K562 (cell line): ENCODE measurements around the gene CCDC138. TPM values are rescaled to one million over a fixed set of nuclear protein-coding genes. Genes with fewer than 3 reads are reported as not detected.

ENCODE experiments used
- ATAC-seq: fragments of 200-7000 bp; cut with Tn5 transposase; 3 replicates; pipeline ENCODE4 v1.9.1; 2020; ENCODE audit warnings: moderate library complexity
- BruUV-seq: library from RNA; stranded (reverse); fragments of 400-500 nt; replicated peaks from 2 replicates; lab custom pipeline; 2021; lab: Mats Ljungman, UMichigan
- CTCF ChIA-PET: fragments of 300-600 bp; formaldehyde crosslinking; extraction: SDS; loops from one replicate; lab custom pipeline; 2021; ENCODE audit warnings: low intra/inter-chr PET ratio; lab: Yijun Ruan, JAX
- POLR2A ChIA-PET: fragments of 300-600, 350-650 bp; sonication (Branson Sonifier 250); formaldehyde crosslinking; extraction: SDS; loops from one replicate; lab custom pipeline; 2021; ENCODE audit warnings: antibody characterized with exemption, inconsistent platforms; lab: Yijun Ruan, JAX
- DNase-seq, 4 experiments: peaks; one replicate each; pipeline versions ENCODE4 v3.0.0 to v3.0.0-alpha.2; 2011 to 2018; ENCODE audit warnings: low spot score in 3 of 4, mixed read lengths in 3 of 4; ENCODE audit errors: extremely low read depth in 1 of 4
- FAIRE-seq: peaks from 2 replicates; lab custom pipeline; 2011; peaks lifted over from hg19 to GRCh38; lab: Jason Lieb, UNC
- H2AFZ ChIP-seq: 2 replicates; pipeline ENCODE4 v1.6.0; 2011; ENCODE audit warnings: low read depth, low read length, control low read depth, inconsistent platforms
- H3K27ac ChIP-seq: fragments of 200-600 bp; 3 replicates; pipeline ENCODE4 v1.8.0; 2011; ENCODE audit warnings: low read depth, mild to moderate bottlenecking, control low read depth, inconsistent platforms, low read length, moderate library complexity, mixed read lengths; ENCODE audit errors: extremely low read depth
- H3K27me3 ChIP-seq, 2 experiments: fragments of 300-600 bp in 1 of 2; 2 replicates in 1 of 2; 3 replicates in 1 of 2; pipeline versions ENCODE4 v1.6.0 to v1.8.0; 2011; ENCODE audit warnings: inconsistent platforms in 2 of 2, low read length in 2 of 2, mild to moderate bottlenecking in 1 of 2, mixed read lengths in 1 of 2, moderate library complexity in 1 of 2; ENCODE audit not compliant: control insufficient read depth in 2 of 2, insufficient read depth in 2 of 2
- H3K36me3 ChIP-seq: fragments of 300-600 bp; 3 replicates; pipeline ENCODE4 v1.8.0; 2011; ENCODE audit warnings: mild to moderate bottlenecking, low read length, inconsistent platforms; ENCODE audit not compliant: control insufficient read depth, insufficient read depth
- H3K4me1 ChIP-seq, 2 experiments: fragments of 200-600 bp in 1 of 2; replicated peaks in 1 of 2; 2 replicates in 1 of 2; 3 replicates in 1 of 2; pipeline versions ENCODE4 v1.5.1 to v1.8.0; 2011; ENCODE audit warnings: inconsistent platforms in 2 of 2, low read length in 2 of 2, mild to moderate bottlenecking in 1 of 2, mixed read lengths in 1 of 2, moderate library complexity in 1 of 2; ENCODE audit not compliant: control insufficient read depth in 2 of 2, insufficient read depth in 2 of 2
- H3K4me2 ChIP-seq: 2 replicates; pipeline ENCODE4 v1.6.1; 2011; ENCODE audit warnings: low read length, control low read depth, inconsistent platforms, mixed read lengths; ENCODE audit not compliant: insufficient read depth
- H3K4me3 ChIP-seq: fragments of 200-600 bp; sonication (generic), shearing (Covaris generic); 2 replicates; pipeline ENCODE4 v1.5.1; 2016; ENCODE audit warnings: control low read depth, inconsistent platforms
- H3K79me2 ChIP-seq: fragments of 200-600 bp; 3 replicates; pipeline ENCODE4 v1.8.0; 2011; ENCODE audit warnings: low read length, inconsistent platforms; ENCODE audit not compliant: control insufficient read depth, insufficient read depth
- H3K9ac ChIP-seq, 2 experiments: 2 replicates each; pipeline versions ENCODE4 v1.6.0 to v1.6.1; 2011; ENCODE audit warnings: low read depth in 2 of 2, low read length in 2 of 2, control low read depth in 1 of 2, inconsistent platforms in 1 of 2, mild to moderate bottlenecking in 1 of 2, mixed read lengths in 1 of 2; ENCODE audit not compliant: insufficient read depth in 1 of 2
- H3K9me1 ChIP-seq: one replicate; pipeline ENCODE4 v1.6.0; 2011; ENCODE audit warnings: inconsistent platforms, mild to moderate bottlenecking, low read length, moderate library complexity; ENCODE audit not compliant: control insufficient read depth, insufficient read depth
- H3K9me3 ChIP-seq: replicated peaks from 2 replicates; pipeline ENCODE4 v1.5.1; 2011; ENCODE audit warnings: low read depth, low read length, inconsistent platforms; ENCODE audit not compliant: control insufficient read depth, insufficient read depth
- H4K20me1 ChIP-seq: replicated peaks from 2 replicates; pipeline ENCODE4 v1.6.1; 2011; ENCODE audit warnings: low read length, inconsistent platforms, mixed read lengths; ENCODE audit not compliant: control insufficient read depth, insufficient read depth
- BCLAF1 ChIP-seq, 2 experiments: fragments of 450-650 bp in 1 of 2; IDR thresholded peaks; 2 replicates each; pipeline ENCODE4 v1.6.1; 2011 to 2017; ENCODE audit warnings: low read depth in 2 of 2, antibody characterized with exemption in 1 of 2, borderline replicate concordance in 1 of 2, low read length in 1 of 2, mild to moderate bottlenecking in 1 of 2, mixed read lengths in 1 of 2; ENCODE audit not compliant: control insufficient read depth in 1 of 2
- CHCHD3 ChIP-seq: fragments of 250-450 bp; sonication (Bioruptor Pico); IDR thresholded peaks from 2 replicates; pipeline ENCODE4 v2.1.2; 2022; ENCODE audit warnings: mild to moderate bottlenecking
- NKRF ChIP-seq: fragments of 450-650 bp; IDR thresholded peaks from 2 replicates; pipeline ENCODE4 v1.6.1; 2016; ENCODE audit warnings: borderline replicate concordance
- SNAPC5 ChIP-seq: fragments of 250-450 bp; sonication (Bioruptor Pico); IDR thresholded peaks from 2 replicates; pipeline ENCODE4 v1.8.0; 2021; ENCODE audit warnings: moderate library complexity, mild to moderate bottlenecking, inconsistent platforms
- ZBTB33 ChIP-seq: sonication (generic); formaldehyde crosslinking; IDR thresholded peaks from 2 replicates; pipeline ENCODE4 v1.8.1; 2023; ENCODE audit warnings: mild to moderate bottlenecking, missing genetic modification reagents
- ZNF324 ChIP-seq: fragments of 250-450 bp; sonication (Bioruptor Pico); IDR thresholded peaks from 2 replicates; pipeline ENCODE4 v1.4.0; 2020; ENCODE audit warnings: mild to moderate bottlenecking
- ZNF586 ChIP-seq: fragments of 450-650 bp; formaldehyde crosslinking; conservative IDR thresholded peaks from 2 replicates; pipeline ENCODE4 v1.4.0; 2020; ENCODE audit warnings: mild to moderate bottlenecking, moderate library complexity
- WGBS: fragments of 100-300 bp; shearing (Covaris generic); methylation state at CpG from one replicate; pipeline ENCODE4 v1.1.6; 2016; ENCODE audit warnings: low coverage, mixed read lengths; ENCODE audit not compliant: insufficient coverage; ENCODE audit errors: missing lambda C conversion rate; 5-methylcytosine and 5-hydroxymethylcytosine counted together
- in situ Hi-C: fragments of 300-500 bp; cut with MboI; formaldehyde crosslinking; loops from 4 replicates; pipeline ENCODE4 v1.15.0; 2018; ENCODE audit warnings: inconsistent platforms, mixed read lengths
- intact Hi-C: fragments of 100-400 bp; cut with micrococcal nuclease; formaldehyde crosslinking; loops from 2 replicates; pipeline ENCODE4 v1.14.2; 2022
- polyA plus RNA-seq, 8 experiments: library from polyadenylated mRNA; depleted of rRNA in 4 of 8; stranded (reverse) in 5 of 8; unstranded in 3 of 8; fragments of >200 nt; fragmentation: Nextera tagmentation in 2 of 8; fragmentation: Illumina TruSeq in 1 of 8; extraction: Ambion mirVana in 2 of 8; extraction: Trizol in 1 of 8; gene quantifications; 2 replicates each; pipeline versions ENCODE4 v1.2.1 to v1.2.3, GENCODE V29; 2011 to 2014; ENCODE audit warnings: inconsistent platforms in 1 of 8, missing spikeins in 1 of 8
- total RNA-seq, 7 experiments: library from RNA; depleted of rRNA in 6 of 7; stranded (reverse); fragments of >200 nt in 6 of 7; fragmentation: Illumina TruSeq in 2 of 7; extraction: Trizol in 2 of 7; gene quantifications; 2 replicates each; pipeline versions ENCODE4 v1.2.1 to v1.2.3, GENCODE V29; 2011 to 2021; ENCODE audit warnings: low replicate concordance in 1 of 7
- TF ChIP-seq, protein P1 (sequence below): fragments of 250-450 bp; sonication (Bioruptor Pico); IDR thresholded peaks from 2 replicates; pipeline ENCODE4 v1.9.0; 2021; ENCODE audit warnings: mild to moderate bottlenecking, inconsistent platforms
- TF ChIP-seq, protein P2 (sequence below): fragments of 250-450 bp; sonication (Bioruptor Pico); IDR thresholded peaks from 2 replicates; pipeline ENCODE4 v1.5.0; 2021; ENCODE audit warnings: mild to moderate bottlenecking, borderline replicate concordance

CCDC138 gene
- total and polyA plus RNA-seq, 9 of the 15 experiments (the other 6 are each of a cell fraction or from before 2014, with no cell fraction given) = 17.5 to 44.6 (median 26.7) TPM

DNA sequence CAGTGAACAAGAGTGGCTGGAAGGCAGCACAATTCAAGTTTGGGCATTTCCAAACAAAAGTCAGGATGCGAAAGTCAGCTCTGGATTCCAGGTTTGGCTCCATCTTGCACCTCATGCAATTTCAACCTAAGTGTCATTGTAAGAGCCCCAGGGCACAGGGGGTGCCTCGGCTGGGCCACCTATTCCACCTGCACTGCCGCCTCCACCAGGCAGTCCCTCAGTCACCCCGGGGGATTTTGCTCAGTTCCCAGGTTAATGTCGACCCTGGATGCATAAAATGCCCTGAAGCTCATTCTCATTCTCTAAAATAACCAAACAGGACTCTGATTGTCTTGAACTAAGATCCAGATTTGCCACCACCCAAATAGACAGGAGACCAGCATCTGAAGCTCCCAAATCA is 124.8 kb downstream of the CCDC138 start:
- H3K4me3 ChIP-seq = no peak overlapping the region
- H3K27ac ChIP-seq = no peak overlapping the region
- in situ Hi-C loops = no loop called here
- H4K20me1 ChIP-seq = 0 out of 2 replicates have a peak, but pooled peaks cover 8% of the 10 kb centered on the region
- H3K79me2 ChIP-seq = no peaks in the 10 kb centered on the region
- ChIA-PET POLR2A (no interaction called here), CTCF (no interaction called here)
- H3K27me3 ChIP-seq = peaks cover 38 to 75% of the 10 kb centered on the region in 2 experiments
- BruUV-seq = no TSS peak
- H3K36me3 ChIP-seq = no peaks in the 10 kb centered on the region
- no peak overlapping the region for H3K9ac ChIP-seq
- H3K9me3 ChIP-seq = no peaks in the 10 kb centered on the region
- FAIRE-seq = no peak
- 0% methylated on average over 5 of the region's 5 CpGs for WGBS
- no peak overlapping the region for H2AFZ ChIP-seq
- ATAC-seq = no peak
- H3K4me1 ChIP-seq = no peaks in the 10 kb centered on the region
- H3K4me2 ChIP-seq = no peak overlapping the region
- intact Hi-C loops = no loop called here
- no peaks in the 10 kb centered on the region for H3K9me1 ChIP-seq
- DNase-seq = no peak
- TF ChIP-seq, protein P1, sequence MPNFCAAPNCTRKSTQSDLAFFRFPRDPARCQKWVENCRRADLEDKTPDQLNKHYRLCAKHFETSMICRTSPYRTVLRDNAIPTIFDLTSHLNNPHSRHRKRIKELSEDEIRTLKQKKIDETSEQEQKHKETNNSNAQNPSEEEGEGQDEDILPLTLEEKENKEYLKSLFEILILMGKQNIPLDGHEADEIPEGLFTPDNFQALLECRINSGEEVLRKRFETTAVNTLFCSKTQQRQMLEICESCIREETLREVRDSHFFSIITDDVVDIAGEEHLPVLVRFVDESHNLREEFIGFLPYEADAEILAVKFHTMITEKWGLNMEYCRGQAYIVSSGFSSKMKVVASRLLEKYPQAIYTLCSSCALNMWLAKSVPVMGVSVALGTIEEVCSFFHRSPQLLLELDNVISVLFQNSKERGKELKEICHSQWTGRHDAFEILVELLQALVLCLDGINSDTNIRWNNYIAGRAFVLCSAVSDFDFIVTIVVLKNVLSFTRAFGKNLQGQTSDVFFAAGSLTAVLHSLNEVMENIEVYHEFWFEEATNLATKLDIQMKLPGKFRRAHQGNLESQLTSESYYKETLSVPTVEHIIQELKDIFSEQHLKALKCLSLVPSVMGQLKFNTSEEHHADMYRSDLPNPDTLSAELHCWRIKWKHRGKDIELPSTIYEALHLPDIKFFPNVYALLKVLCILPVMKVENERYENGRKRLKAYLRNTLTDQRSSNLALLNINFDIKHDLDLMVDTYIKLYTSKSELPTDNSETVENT = no peak
- TF ChIP-seq NKRF (no peak), CHCHD3 (CRISPR knock-in tag) (no peak), SNAPC5 (CRISPR knock-in tag) (no peak), ZNF586 (CRISPR knock-in tag) (no peak), BCLAF1 (IDR thresholded peaks at IDR 0.05; ENCODE audit: borderline replicate concordance in 1 of 2, control insufficient read depth in 1 of 2, low read depth in 2 of 2, low read length in 1 of 2) (no peak), ZBTB33 (CRISPR knock-in tag) (no peak), ZNF324 (CRISPR knock-in tag) (no peak)
- TF ChIP-seq, protein P2, sequence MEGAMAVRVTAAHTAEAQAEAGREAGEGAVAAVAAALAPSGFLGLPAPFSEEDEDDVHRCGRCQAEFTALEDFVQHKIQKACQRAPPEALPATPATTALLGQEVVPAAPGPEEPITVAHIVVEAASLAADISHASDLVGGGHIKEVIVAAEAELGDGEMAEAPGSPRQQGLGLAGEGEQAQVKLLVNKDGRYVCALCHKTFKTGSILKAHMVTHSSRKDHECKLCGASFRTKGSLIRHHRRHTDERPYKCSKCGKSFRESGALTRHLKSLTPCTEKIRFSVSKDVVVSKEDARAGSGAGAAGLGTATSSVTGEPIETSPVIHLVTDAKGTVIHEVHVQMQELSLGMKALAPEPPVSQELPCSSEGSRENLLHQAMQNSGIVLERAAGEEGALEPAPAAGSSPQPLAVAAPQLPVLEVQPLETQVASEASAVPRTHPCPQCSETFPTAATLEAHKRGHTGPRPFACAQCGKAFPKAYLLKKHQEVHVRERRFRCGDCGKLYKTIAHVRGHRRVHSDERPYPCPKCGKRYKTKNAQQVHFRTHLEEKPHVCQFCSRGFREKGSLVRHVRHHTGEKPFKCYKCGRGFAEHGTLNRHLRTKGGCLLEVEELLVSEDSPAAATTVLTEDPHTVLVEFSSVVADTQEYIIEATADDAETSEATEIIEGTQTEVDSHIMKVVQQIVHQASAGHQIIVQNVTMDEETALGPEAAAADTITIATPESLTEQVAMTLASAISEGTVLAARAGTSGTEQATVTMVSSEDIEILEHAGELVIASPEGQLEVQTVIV (CRISPR knock-in tag) = no peak
